CD14-positive monocyte (primary cell): Measurements from ENCODE around the gene LRRC61. TPM values are rescaled to one million over a fixed set of nuclear protein-coding genes. Genes with fewer than 3 reads are reported as not detected.
"Not testable (repeated sequence)": the region's sequence is repeated elsewhere in the genome, so short reads cannot be mapped to it uniquely, and the experiment has no call there.

Experiments used
- DNase-seq, 3 donors: peaks; one replicate each; pipeline ENCODE4 v3.0.0-alpha.2; 2011 to 2022
- H2AFZ ChIP-seq: 2 replicates; pipeline ENCODE4 v1.6.0; 2012; ENCODE audit warnings: mild to moderate bottlenecking, low read depth, low read length, inconsistent platforms; ENCODE audit not compliant: insufficient read depth, poor library complexity, severe bottlenecking
- H3K27ac ChIP-seq, 2 donors: 1 replicate in 1 of 2; 2 replicates in 1 of 2; pipeline ENCODE4 v1.5.1; 2012 to 2013; ENCODE audit warnings: low read length in 2 of 2, control low read depth in 1 of 2, inconsistent platforms in 1 of 2, low read depth in 1 of 2, mild to moderate bottlenecking in 1 of 2
- H3K27me3 ChIP-seq, 2 donors: one replicate each; pipeline versions ENCODE4 v1.6.0 to v1.6.1; 2011 to 2013; ENCODE audit warnings: low read length in 2 of 2; ENCODE audit not compliant: control insufficient read depth in 2 of 2, insufficient read depth in 2 of 2
- H3K36me3 ChIP-seq, 2 donors: replicated peaks in 1 of 2; 1 replicate in 1 of 2; 2 replicates in 1 of 2; pipeline versions ENCODE4 v1.5.1 to v1.6.1; 2012 to 2013; ENCODE audit warnings: low read length in 2 of 2, control low read depth in 1 of 2, inconsistent platforms in 1 of 2, mild to moderate bottlenecking in 1 of 2; ENCODE audit not compliant: insufficient read depth in 2 of 2, control insufficient read depth in 1 of 2
- H3K4me1 ChIP-seq, 2 donors: 1 replicate in 1 of 2; 2 replicates in 1 of 2; pipeline versions ENCODE4 v1.5.1 to v1.6.1; 2012 to 2013; ENCODE audit warnings: low read length in 2 of 2, control low read depth in 1 of 2, inconsistent platforms in 1 of 2, mild to moderate bottlenecking in 1 of 2, moderate library complexity in 1 of 2; ENCODE audit not compliant: insufficient read depth in 2 of 2, control insufficient read depth in 1 of 2
- H3K4me2 ChIP-seq: replicated peaks from 2 replicates; pipeline ENCODE3; 2012; ENCODE audit warnings: low read length, moderate library complexity, mild to moderate bottlenecking; ENCODE audit not compliant: poor library complexity, severe bottlenecking; ENCODE audit errors: extremely low read depth
- H3K4me3 ChIP-seq, 3 experiments: fragments of 200-600 bp in 1 of 3; sonication (generic) in 1 of 3; replicated peaks in 1 of 3; 1 replicate in 2 of 3; 2 replicates in 1 of 3; pipeline ENCODE4 v1.5.1; 2011 to 2013; ENCODE audit warnings: low read length in 3 of 3, mild to moderate bottlenecking in 3 of 3, control low read depth in 2 of 3, low read depth in 2 of 3, inconsistent platforms in 1 of 3, moderate library complexity in 1 of 3
- H3K79me2 ChIP-seq: 2 replicates; pipeline ENCODE4 v1.6.0; 2012; ENCODE audit warnings: mild to moderate bottlenecking, control low read depth, inconsistent platforms, low read length, moderate library complexity; ENCODE audit not compliant: insufficient read depth
- H3K9ac ChIP-seq: 2 replicates; pipeline ENCODE4 v1.6.0; 2017; ENCODE audit warnings: low read length, mild to moderate bottlenecking; ENCODE audit not compliant: insufficient read depth, poor library complexity, severe bottlenecking
- H3K9me3 ChIP-seq, 2 donors: replicated peaks in 1 of 2; 1 replicate in 1 of 2; 2 replicates in 1 of 2; pipeline versions ENCODE4 v1.5.1 to v1.6.1; 2012 to 2013; ENCODE audit warnings: low read length in 2 of 2, control low read depth in 1 of 2; ENCODE audit not compliant: control insufficient read depth in 1 of 2, insufficient read depth in 1 of 2
- H4K20me1 ChIP-seq: 2 replicates; pipeline ENCODE4 v1.6.0; 2012; ENCODE audit warnings: mild to moderate bottlenecking, low read length, control low read depth, moderate library complexity; ENCODE audit not compliant: insufficient read depth
- H3K27ac Mint-ChIP-seq, 7 donors: one replicate each; pipeline ENCODE4 v1.8.0; 2020; ENCODE audit warnings: mild to moderate bottlenecking in 7 of 7, mixed read lengths in 7 of 7, moderate library complexity in 6 of 7, inconsistent platforms in 2 of 7
- H3K27me3 Mint-ChIP-seq, 3 donors: one replicate each; pipeline ENCODE4 v1.8.0; 2021 to 2022; ENCODE audit warnings: low read depth in 3 of 3, mild to moderate bottlenecking in 3 of 3, mixed read lengths in 3 of 3, moderate library complexity in 3 of 3, inconsistent platforms in 1 of 3
- H3K36me3 Mint-ChIP-seq, 2 donors: one replicate each; pipeline ENCODE4 v1.8.0; 2020; ENCODE audit warnings: mixed read lengths in 2 of 2, inconsistent platforms in 1 of 2, mild to moderate bottlenecking in 1 of 2
- H3K4me1 Mint-ChIP-seq: one replicate; pipeline ENCODE4 v1.8.0; 2020; ENCODE audit warnings: mild to moderate bottlenecking, mixed read lengths
- H3K4me3 Mint-ChIP-seq, 2 donors: one replicate each; pipeline ENCODE4 v1.8.0; 2020; ENCODE audit warnings: mild to moderate bottlenecking in 2 of 2, mixed read lengths in 2 of 2, moderate library complexity in 1 of 2
- H3K9me3 Mint-ChIP-seq, 7 donors: one replicate each; pipeline ENCODE4 v1.8.0; 2020 to 2022; ENCODE audit warnings: mixed read lengths in 7 of 7, mild to moderate bottlenecking in 6 of 7, moderate library complexity in 6 of 7, inconsistent platforms in 2 of 7
- WGBS: methylation state at CpG from one replicate; pipeline ENCODE4 v1.1.5; 2013; ENCODE audit warnings: missing lambda C conversion rate; ENCODE audit not compliant: insufficient coverage; 5-methylcytosine and 5-hydroxymethylcytosine counted together
- intact Hi-C, 2 donors: fragments of 100-400 bp; cut with micrococcal nuclease; formaldehyde crosslinking; loops; one replicate each; pipeline versions ENCODE4 v1.15.0 to v1.15.1; 2023
- polyA plus RNA-seq, 3 donors: library from polyadenylated mRNA; depleted of rRNA in 1 of 3; unstranded in 2 of 3; stranded (reverse) in 1 of 3; fragments of 300-500 nt in 2 of 3; fragments of >200 nt in 1 of 3; fragmentation: Illumina TruSeq in 2 of 3; gene quantifications; 1 replicate in 2 of 3; 2 replicates in 1 of 3; pipeline ENCODE4 v1.2.3, GENCODE V29; 2012 to 2021
- TF ChIP-seq, protein P1 (sequence below): fragments of 200-600 bp; IDR thresholded peaks from one replicate; pipeline ENCODE4 v1.8.0; 2022; ENCODE audit warnings: antibody characterized with exemption, mild to moderate bottlenecking

The LRRC61 gene
- polyA plus RNA-seq, 3 donors = 1.4 to 8.6 (median 5.7) TPM

DNA sequence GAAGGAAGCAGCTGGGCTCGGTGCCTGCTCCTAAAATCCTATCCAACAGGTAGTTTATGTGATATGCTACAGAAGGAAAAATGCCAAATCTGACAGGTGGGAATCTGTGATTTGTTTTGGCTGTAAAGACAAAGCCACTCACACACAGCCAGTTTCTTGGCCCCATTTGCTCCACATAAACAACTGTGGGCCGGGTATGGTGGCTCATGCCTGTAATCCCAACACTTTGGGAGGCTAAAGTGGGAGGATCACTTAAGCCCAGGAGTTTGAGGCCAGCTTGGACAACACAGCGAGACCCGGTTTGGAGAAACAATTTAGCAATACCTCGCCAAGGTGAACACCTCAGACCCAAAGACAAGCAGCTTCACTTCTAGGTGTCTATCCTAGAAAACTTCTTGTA is 16.8 kb upstream of the LRRC61 start:
- H3K9ac ChIP-seq, H4K20me1 ChIP-seq, H3K9me3 ChIP-seq, H3K79me2 ChIP-seq, H3K27ac ChIP-seq, H3K27ac Mint-ChIP-seq, H3K4me3 Mint-ChIP-seq, intact Hi-C loops, H3K27me3 ChIP-seq, H3K4me1 ChIP-seq, H3K36me3 Mint-ChIP-seq, H3K4me2 ChIP-seq, H3K36me3 ChIP-seq, H3K27me3 Mint-ChIP-seq, H2AFZ ChIP-seq, DNase-seq, H3K4me3 ChIP-seq: not testable (repeated sequence)
- 100% methylated on average over 2 of the region's 5 CpGs for WGBS
- Mint-ChIP-seq H3K4me1 (peaks cover 10% of the 10 kb centered on the region), H3K9me3 (peaks cover 0 to 12% (median 5%) of the 10 kb centered on the region in 7 donors)

DNA sequence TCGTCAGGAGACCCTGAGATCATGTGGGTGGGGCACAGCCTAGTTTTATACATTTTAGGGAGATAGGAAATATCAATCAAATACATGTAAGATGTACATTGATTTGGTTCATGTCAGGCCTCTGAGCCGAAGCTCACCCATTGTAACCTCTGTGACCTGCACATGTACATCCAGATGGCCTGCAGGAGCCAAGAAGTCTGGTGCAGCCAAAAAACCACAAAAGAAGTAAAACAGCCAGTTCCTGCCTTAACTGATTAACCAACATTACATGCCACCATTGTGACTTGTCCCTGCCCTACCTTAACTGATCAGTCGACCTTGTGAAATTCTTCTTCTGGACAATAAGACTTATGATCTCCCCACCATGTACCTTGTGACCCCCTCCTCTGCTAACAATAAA is 16.0 kb upstream of the LRRC61 start:
- TF ChIP-seq, protein P1, sequence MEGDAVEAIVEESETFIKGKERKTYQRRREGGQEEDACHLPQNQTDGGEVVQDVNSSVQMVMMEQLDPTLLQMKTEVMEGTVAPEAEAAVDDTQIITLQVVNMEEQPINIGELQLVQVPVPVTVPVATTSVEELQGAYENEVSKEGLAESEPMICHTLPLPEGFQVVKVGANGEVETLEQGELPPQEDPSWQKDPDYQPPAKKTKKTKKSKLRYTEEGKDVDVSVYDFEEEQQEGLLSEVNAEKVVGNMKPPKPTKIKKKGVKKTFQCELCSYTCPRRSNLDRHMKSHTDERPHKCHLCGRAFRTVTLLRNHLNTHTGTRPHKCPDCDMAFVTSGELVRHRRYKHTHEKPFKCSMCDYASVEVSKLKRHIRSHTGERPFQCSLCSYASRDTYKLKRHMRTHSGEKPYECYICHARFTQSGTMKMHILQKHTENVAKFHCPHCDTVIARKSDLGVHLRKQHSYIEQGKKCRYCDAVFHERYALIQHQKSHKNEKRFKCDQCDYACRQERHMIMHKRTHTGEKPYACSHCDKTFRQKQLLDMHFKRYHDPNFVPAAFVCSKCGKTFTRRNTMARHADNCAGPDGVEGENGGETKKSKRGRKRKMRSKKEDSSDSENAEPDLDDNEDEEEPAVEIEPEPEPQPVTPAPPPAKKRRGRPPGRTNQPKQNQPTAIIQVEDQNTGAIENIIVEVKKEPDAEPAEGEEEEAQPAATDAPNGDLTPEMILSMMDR = no peak
- H3K4me3 ChIP-seq = no peak overlapping the region
- no peaks in the 10 kb centered on the region for H3K27me3 ChIP-seq
- Mint-ChIP-seq H3K27ac (no peak overlapping the region), H3K9me3 (peaks cover 0 to 12% (median 5%) of the 10 kb centered on the region in 7 donors), H3K27me3 (peaks cover 0 to 1% (median 0%) of the 10 kb centered on the region in 3 donors), H3K36me3 (no peaks in the 10 kb centered on the region), H3K4me1 (peaks cover 10% of the 10 kb centered on the region), H3K4me3 (no peak overlapping the region)
- H3K79me2 ChIP-seq = no peaks in the 10 kb centered on the region
- H3K9me3 ChIP-seq = no peaks in the 10 kb centered on the region
- intact Hi-C loops = no loop called here
- H3K4me2 ChIP-seq = no peak overlapping the region
- H3K27ac ChIP-seq = no peak overlapping the region
- H3K4me1 ChIP-seq = no peaks in the 10 kb centered on the region
- no peak overlapping the region for H3K9ac ChIP-seq
- WGBS = 78% methylated on average over 2 of the region's 3 CpGs
- no peak for DNase-seq
- no peaks in the 10 kb centered on the region for H3K36me3 ChIP-seq
- no peak overlapping the region for H2AFZ ChIP-seq
- no peaks in the 10 kb centered on the region for H4K20me1 ChIP-seq
